IgD-negative memory B cell (primary cell): ENCODE data around the gene DIDO1. TPM values are rescaled to one million over a fixed set of nuclear protein-coding genes. Genes with fewer than 3 reads are reported as not detected.

Experiments used
- H3K27ac Mint-ChIP-seq, 3 donors: one replicate each; pipeline ENCODE4 v1.8.0; 2020 to 2022; ENCODE audit warnings: mild to moderate bottlenecking in 3 of 3, mixed read lengths in 3 of 3, moderate library complexity in 1 of 3
- H3K27me3 Mint-ChIP-seq: one replicate; pipeline ENCODE4 v1.8.0; 2021; ENCODE audit warnings: mixed read lengths
- H3K36me3 Mint-ChIP-seq: one replicate; pipeline ENCODE4 v1.8.0; 2020; ENCODE audit warnings: mild to moderate bottlenecking, mixed read lengths
- H3K4me1 Mint-ChIP-seq, 3 donors: one replicate each; pipeline ENCODE4 v1.8.0; 2020 to 2022; ENCODE audit warnings: mixed read lengths in 3 of 3, mild to moderate bottlenecking in 1 of 3
- H3K4me3 Mint-ChIP-seq, 4 donors: one replicate each; pipeline ENCODE4 v1.8.0; 2020 to 2022; ENCODE audit warnings: mild to moderate bottlenecking in 4 of 4, mixed read lengths in 4 of 4, moderate library complexity in 3 of 4
- H3K9me3 Mint-ChIP-seq, 3 donors: one replicate each; pipeline ENCODE4 v1.8.0; 2020 to 2021; ENCODE audit warnings: mixed read lengths in 3 of 3, mild to moderate bottlenecking in 1 of 3
- polyA plus RNA-seq: library from polyadenylated mRNA; unstranded; fragments of 300-500 nt; fragmentation: Illumina TruSeq; gene quantifications from one replicate; pipeline ENCODE4 v1.2.3, GENCODE V29; 2021

The DIDO1 gene
- polyA plus RNA-seq, 1 donor from 2014 or later = 42.8 TPM

DNA sequence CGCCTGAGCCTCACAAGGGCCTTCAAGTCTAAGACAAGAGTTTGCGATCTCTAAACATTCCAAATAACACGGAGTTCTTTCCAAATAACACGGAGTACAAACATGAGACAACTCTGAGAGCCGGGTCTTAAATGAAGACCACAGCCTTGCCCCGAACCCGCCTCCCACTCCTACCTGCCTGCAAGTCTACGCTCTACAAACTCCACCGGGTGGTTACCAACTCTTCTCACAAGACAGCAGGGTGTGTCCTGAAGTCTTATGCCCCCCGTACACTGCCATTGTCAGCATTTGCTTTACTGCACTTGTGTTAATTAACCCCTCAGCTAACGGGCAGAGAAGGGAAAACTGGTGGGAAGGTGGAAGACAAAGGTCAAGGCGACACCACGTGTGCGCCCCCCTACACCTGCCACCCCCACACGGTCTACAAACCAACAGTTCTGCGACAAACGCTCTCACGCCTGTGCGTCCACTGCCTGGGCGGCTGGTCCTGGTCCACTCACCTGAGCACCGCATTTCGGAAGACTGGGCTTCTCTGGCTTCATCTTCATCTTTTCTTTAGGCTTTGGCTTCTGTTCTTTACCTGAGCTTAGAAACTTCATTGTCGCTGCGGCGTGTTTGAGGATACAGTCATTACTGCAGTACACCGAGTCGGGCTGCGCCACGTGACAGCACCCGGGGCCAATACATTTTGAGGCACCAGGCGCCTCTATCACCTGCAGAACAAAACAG lies 19.5 kb downstream of the DIDO1 start:
- no peak overlapping the region for H3K4me3 Mint-ChIP-seq
- no peaks in the 10 kb centered on the region for H3K27me3 Mint-ChIP-seq
- H3K9me3 Mint-ChIP-seq = no peaks in the 10 kb centered on the region
- peaks cover 0 to 12% (median 8%) of the 10 kb centered on the region in 3 donors for H3K4me1 Mint-ChIP-seq
- peaks cover 5% of the 10 kb centered on the region for H3K36me3 Mint-ChIP-seq
- H3K27ac Mint-ChIP-seq = peak overlapping the region in 1 of 3 donors; percentile 19

DNA sequence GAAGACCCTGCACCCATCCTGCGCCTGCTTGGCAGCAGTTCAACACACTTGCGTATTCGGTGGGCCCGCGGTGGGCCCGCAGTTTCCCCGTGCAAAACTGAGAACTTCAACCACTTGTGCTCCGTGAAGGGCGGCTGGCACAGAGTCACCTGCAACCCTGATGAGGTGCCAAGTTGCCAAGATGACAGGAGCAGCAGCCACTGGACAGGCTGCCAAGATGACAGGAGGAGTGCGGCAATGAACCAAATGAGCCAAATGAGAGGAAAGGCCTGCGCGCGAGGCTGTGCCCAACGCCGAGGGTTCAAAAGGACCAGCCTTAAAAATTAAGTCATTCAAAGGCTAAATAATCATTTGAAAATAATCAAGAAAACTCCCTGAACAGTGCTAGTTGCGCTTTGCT lies 20.1 kb downstream of the DIDO1 start:
- H3K27ac Mint-ChIP-seq = peak overlapping the region in 1 of 3 donors; percentile 91
- no peaks in the 10 kb centered on the region for H3K9me3 Mint-ChIP-seq
- H3K36me3 Mint-ChIP-seq = peaks cover 5% of the 10 kb centered on the region
- no peak overlapping the region for H3K4me3 Mint-ChIP-seq
- no peaks in the 10 kb centered on the region for H3K27me3 Mint-ChIP-seq
- H3K4me1 Mint-ChIP-seq = peaks cover 0 to 12% (median 8%) of the 10 kb centered on the region in 3 donors

DNA sequence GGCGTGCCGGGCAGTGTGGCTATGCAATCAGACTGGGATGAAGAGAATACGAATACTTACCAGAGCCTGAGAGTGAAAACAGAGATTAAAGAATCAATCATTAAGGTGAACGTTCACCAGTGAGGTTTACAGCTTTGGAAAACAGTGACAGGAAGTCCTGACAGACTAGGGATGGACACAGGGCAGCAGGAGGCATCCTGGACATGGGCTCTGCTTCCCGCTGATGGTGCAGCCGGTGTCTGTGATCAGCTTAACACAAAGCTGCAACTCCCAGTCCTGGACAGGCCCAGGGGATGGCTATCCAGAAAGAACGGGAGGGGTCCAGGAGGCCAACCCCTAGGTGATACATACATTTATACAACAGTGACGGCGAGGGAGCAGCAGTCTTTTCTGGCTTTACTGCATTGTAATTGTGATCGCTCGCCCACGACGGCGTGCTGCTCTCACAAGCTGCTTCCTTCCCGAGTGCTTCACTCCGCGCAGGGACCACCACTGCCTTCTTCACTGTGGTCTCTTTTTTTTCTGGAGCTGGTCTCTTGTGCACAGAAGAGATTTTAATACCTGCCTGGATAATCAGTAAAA lies 20.7 kb downstream of the DIDO1 start:
- H3K4me3 Mint-ChIP-seq = no peak overlapping the region
- peaks cover 0 to 13% (median 12%) of the 10 kb centered on the region in 3 donors for H3K4me1 Mint-ChIP-seq
- no peaks in the 10 kb centered on the region for H3K9me3 Mint-ChIP-seq
- peaks cover 5% of the 10 kb centered on the region for H3K36me3 Mint-ChIP-seq
- H3K27me3 Mint-ChIP-seq = no peaks in the 10 kb centered on the region
- peak overlapping the region in 1 of 3 donors; percentile 46 for H3K27ac Mint-ChIP-seq

DNA sequence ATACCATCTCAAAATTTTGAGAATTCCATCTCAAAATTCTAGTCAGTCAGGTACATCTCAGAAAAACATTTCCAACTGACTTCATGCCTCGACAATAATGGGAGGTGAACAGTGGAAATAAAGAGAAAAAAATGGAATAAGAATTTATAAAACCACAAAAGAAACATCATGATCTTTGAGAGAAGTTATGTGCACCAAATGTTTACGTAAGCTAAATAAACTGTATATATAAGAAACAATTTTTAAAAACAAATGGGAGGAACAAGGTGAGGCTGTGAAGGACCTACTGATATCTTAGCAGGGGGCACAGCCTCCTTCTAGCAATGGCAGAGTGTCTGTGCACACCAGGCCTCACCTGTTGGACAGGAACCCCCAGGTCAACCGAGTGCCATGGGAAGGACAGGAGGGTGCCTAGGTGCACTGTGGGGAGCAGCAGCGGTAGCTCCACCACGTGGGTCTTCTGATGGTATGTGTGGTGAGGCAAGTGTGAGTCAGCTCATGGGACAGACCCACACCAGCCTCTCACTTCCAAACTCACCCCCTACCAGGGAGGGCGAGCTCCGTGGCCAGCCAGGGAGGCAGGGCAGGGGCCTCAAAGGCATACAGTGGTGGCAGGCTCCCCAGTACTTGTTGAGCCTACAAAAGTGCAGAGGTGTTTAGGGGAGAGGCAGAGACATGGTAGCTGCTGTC lies 23.2 kb downstream of the DIDO1 start:
- Mint-ChIP-seq H3K36me3 (peaks cover 5% of the 10 kb centered on the region), H3K4me1 (peaks cover 19 to 26% (median 23%) of the 10 kb centered on the region in 3 donors), H3K27ac (no peak overlapping the region), H3K4me3 (no peak overlapping the region), H3K9me3 (no peaks in the 10 kb centered on the region), H3K27me3 (no peaks in the 10 kb centered on the region)

DNA sequence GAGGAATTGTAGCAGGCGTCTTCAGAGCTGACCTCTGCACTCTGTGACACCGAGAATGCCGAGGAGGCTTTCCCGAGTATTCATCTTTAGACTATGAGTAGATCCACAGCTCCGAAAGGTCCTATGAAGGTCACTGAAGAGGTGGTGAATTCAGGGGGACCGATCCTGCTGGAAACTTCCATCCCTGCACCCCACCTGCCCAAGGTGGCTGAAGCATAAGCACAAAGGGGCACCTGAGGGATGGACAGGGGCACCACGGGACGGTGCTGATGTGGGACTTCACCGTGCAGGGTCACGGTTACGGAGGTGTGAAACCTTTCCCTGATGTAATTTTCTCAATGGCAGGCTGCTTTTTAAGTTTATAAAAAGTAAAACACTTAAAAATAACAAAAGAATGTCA lies 24.4 kb downstream of the DIDO1 start:
- H3K4me3 Mint-ChIP-seq = no peak overlapping the region
- H3K4me1 Mint-ChIP-seq = peaks cover 22 to 24% (median 22%) of the 10 kb centered on the region in 3 donors
- no peak overlapping the region for H3K27ac Mint-ChIP-seq
- H3K27me3 Mint-ChIP-seq = no peaks in the 10 kb centered on the region
- H3K9me3 Mint-ChIP-seq = no peaks in the 10 kb centered on the region
- H3K36me3 Mint-ChIP-seq = peaks cover 5% of the 10 kb centered on the region

DNA sequence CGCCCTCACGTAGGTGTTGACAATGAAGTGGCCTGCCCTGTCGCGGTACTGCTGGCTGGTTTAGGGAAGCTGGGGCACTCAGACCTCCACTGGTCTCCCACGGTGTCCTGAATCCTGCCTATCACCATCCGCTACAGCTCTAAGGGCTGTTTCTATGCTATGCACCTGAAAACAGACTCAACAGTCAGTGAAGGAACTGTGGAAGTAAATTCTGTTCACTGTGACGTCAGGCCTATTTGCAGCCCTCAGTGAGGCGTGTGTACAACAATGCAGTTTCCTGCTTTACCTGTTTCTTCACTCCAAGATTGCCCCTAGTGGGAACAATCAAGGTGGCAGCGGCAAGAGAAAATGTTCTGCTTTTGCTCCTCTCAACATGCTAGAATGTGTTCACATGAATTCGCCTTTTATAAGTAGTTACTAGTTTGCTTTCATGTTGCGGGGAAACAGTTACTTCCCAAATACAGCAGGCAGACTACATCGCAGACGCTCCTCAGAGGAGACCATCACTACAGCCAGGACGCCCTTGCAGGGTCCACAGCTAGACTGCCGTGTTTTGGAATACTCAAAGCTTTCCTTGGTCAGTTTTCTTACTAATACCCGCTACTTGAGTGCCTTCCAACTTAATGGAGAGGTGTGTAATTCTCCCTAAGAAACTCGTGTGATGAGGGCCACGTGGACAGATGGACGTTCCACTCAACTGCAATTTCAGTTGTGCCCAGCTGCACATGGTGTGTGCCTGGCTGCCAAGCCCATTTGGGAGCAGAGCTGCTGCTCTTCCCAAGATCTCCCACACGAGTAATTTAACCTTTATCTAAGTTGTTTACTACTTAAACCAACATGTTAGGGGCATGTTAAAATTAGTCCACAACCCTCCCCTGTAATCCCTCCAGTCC lies 25.4 kb downstream of the DIDO1 start:
- Mint-ChIP-seq H3K4me1 (peaks cover 22 to 24% (median 22%) of the 10 kb centered on the region in 3 donors), H3K27me3 (no peaks in the 10 kb centered on the region), H3K36me3 (peaks cover 6% of the 10 kb centered on the region), H3K9me3 (no peaks in the 10 kb centered on the region), H3K27ac (peak overlapping the region; percentile 65 to 79 (median 65)), H3K4me3 (peak overlapping the region in 2 of 4 donors; percentile 17 to 27)

DNA sequence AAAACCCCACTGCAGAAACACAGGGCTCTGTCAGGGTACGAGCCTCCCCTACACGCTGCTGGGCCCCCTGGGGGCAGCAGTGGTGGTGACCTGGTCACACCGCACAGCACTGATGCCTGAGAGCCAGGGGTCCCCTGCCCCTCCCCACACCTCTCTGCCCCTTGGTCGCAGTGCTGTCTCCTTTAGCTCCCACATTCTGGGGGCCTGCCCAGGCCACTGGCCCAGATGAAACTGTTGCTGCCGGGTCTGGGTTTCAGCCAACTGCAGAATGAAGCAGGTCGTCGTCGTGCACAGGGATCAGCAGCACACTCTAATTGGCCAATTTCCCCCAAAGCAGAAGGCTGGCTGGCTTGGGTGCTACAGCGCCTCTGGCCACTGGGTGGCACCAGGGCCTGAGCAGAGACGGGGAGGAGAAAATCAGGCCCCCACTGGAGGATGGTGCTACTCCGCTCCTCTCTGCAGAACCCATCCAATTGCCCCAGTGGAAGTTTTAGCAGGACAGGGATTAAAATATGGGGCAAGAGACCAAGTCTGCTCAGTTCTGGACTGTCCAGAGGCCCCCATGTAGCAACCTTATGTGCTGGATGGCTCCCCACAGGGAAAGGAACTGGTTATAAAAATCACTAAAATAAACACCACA lies 26.1 kb downstream of the DIDO1 start:
- H3K27ac Mint-ChIP-seq = peak overlapping the region; percentile 65 to 79 (median 65)
- H3K4me3 Mint-ChIP-seq = peak overlapping the region in 2 of 4 donors; percentile 53 to 54
- H3K27me3 Mint-ChIP-seq = no peaks in the 10 kb centered on the region
- peaks cover 8% of the 10 kb centered on the region for H3K36me3 Mint-ChIP-seq
- H3K4me1 Mint-ChIP-seq = peaks cover 21 to 25% (median 22%) of the 10 kb centered on the region in 3 donors
- no peaks in the 10 kb centered on the region for H3K9me3 Mint-ChIP-seq

DNA sequence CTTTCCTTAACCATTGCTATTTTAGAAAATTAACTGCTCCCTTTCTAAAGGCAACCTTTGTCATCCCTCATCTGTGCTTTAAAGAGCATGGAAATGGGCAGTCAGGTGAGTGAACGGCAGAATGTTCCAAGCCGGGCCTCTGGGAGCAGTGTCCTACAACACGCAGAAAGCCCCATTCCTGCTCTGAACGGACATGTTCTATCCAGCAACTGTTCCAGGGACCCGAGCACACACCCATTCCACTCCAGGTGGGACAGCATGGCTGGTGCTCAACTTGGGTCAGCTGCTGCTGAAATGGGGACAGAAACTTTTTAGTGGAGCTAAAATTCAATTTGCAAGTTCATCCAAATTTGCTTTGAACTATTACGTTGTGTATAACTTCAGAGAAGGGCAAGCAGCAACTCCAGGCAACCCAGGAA lies 26.7 kb downstream of the DIDO1 start:
- H3K27me3 Mint-ChIP-seq = no peaks in the 10 kb centered on the region
- peak overlapping the region in 2 of 4 donors; percentile 7 to 54 for H3K4me3 Mint-ChIP-seq
- H3K36me3 Mint-ChIP-seq = peaks cover 4% of the 10 kb centered on the region
- peaks cover 21 to 25% (median 22%) of the 10 kb centered on the region in 3 donors for H3K4me1 Mint-ChIP-seq
- no peaks in the 10 kb centered on the region for H3K9me3 Mint-ChIP-seq
- H3K27ac Mint-ChIP-seq = peak overlapping the region; percentile 65 to 79 (median 65)

DNA sequence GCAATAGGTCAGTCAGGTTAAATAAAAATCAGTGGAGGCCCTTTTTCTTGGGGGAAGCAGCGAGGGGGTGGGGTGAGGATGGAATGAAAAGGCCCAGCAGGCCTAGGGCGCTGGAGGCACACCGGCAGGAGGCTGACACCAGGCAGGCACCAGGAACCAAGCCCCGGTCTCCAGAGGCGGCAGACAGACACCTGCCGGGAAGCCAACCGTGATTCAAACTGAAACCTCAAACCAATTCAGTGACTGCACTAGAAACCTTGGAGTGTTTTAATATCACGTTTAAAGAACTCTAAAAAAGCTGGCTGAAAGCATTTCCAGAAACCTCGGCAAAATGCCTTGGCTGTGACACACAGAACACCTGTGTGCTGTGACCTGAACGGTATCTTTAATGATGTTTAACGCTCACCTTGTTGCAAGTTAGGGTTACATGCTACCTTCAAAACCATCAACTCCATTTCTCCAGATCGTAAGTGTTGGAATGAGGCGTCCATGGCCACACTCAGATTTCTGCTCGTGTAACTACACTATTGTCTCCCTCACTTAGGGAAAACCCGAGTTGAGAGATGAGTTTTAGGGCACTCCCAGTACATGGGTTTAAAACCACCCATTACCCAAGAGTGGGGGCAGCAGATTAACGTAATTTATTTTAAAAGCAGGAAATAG lies 27.2 kb downstream of the DIDO1 start:
- Mint-ChIP-seq H3K27ac (peak overlapping the region in 2 of 3 donors; percentile 45 to 90), H3K4me1 (peaks cover 21 to 25% (median 22%) of the 10 kb centered on the region in 3 donors), H3K4me3 (peak overlapping the region in 3 of 4 donors; percentile 7 to 79 (median 20)), H3K9me3 (no peaks in the 10 kb centered on the region), H3K27me3 (no peaks in the 10 kb centered on the region), H3K36me3 (peaks cover 4% of the 10 kb centered on the region)

DNA sequence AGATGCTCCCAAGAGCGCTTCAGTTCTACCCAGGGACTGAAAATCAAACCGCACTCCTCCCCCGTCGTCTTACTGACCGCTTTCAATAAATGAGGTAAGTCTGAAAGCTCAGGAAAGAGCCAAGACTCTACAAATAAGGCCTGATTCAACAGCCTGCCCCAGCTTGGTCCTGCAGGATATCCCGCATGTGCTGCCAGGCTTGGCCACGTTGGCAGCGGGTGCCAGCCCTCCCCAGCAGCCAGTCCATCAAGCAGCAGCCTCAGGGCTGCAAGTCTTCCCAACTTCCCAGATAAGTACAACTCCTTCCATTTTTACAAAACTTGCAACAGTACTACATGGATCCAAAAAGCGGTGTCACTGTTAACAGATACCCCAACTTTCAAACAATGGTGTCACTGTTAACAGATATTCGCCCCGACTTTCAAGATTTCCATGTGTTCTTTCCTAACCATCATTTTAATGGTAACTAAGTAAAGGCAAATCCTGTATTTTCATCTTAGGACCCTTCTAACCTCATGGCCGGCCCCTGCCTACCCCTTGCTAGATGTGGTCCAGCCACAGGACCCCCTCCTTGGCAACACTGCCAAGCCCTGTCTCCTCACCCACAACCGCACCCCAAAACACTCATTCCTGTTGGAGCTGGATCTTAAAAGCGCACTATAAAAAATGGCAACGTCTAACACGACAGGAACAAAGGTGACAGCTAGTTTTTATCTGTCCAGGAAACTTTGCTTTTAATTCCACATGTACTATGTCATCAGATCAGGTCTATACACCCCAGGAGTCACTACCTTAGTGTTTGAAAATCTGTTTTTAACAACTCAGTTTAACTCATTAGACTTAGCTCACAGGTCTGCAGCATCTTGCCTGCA lies 28.0 kb downstream of the DIDO1 start:
- Mint-ChIP-seq H3K4me1 (peaks cover 21 to 25% (median 22%) of the 10 kb centered on the region in 3 donors), H3K4me3 (peak overlapping the region in 1 of 4 donors; percentile 20), H3K9me3 (no peaks in the 10 kb centered on the region), H3K36me3 (peaks cover 4% of the 10 kb centered on the region), H3K27ac (peak overlapping the region; percentile 45 to 90 (median 64)), H3K27me3 (no peaks in the 10 kb centered on the region)

DNA sequence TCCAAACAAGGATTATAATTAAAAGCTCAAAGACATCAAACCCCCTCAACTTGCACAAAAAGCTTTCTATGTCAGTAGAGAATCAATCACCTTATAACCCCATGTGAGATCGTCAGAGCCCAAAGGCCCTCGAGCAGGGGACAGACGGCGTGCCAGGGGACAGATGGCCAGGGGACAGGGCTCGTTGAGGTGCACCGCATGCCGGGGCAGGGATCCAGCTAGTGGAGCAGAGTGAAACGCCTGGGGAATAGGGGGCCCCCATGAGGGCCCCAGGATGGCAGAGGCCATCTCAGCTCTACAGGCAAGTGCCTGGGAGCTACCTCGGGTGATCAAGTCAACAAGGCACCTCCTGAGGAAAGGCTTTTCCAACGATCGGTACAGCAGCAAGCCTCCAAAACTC lies 28.6 kb downstream of the DIDO1 start:
- Mint-ChIP-seq H3K27ac (peak overlapping the region in 1 of 3 donors; percentile 90), H3K4me1 (peaks cover 21 to 25% (median 22%) of the 10 kb centered on the region in 3 donors), H3K9me3 (no peaks in the 10 kb centered on the region), H3K4me3 (no peak overlapping the region), H3K36me3 (peaks cover 4% of the 10 kb centered on the region), H3K27me3 (no peaks in the 10 kb centered on the region)

DNA sequence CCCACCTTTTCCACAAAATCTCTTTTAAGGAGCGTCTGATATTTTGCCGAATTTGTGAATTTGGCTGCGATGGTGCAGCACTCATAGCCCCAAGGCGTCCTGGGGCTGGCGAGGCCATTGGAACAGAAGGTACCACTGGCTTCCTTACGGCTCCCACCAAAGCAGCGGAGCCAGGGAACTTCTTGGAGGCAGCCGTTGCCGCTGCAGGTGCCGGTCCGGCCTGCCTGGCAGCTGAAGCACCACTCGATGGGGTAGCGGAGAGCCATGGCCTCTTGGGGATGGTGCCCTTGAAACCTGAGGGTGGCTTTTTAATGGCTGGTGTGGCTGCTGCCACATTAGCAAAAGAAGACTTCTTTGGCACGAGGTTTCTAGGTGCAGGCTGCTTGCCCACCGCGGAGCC lies 29.8 kb downstream of the DIDO1 start:
- no peaks in the 10 kb centered on the region for H3K27me3 Mint-ChIP-seq
- no peaks in the 10 kb centered on the region for H3K9me3 Mint-ChIP-seq
- H3K27ac Mint-ChIP-seq = no peak overlapping the region
- no peak overlapping the region for H3K4me3 Mint-ChIP-seq
- peaks cover 21 to 25% (median 22%) of the 10 kb centered on the region in 3 donors for H3K4me1 Mint-ChIP-seq
- H3K36me3 Mint-ChIP-seq = peaks cover 4% of the 10 kb centered on the region

DNA sequence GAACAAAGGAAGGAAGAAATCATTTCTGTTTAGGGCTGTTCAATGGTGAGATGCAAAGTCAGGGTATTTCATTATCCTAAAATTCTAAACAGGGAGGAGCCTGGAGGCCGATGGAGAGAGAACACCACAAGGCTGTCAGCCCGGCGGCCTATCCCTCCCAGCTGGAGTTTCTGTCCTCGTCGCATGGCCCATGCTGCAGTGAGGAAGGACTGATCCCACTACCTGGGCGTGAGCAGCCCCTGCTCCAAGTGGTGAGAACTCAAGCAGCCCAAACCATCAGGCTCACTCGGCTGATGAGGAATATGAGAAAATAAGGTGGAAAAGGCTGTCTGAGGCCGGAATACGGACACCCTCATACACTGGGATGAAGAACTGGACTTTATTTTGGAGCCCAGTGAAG lies 30.8 kb downstream of the DIDO1 start:
- peaks cover 16 to 23% (median 22%) of the 10 kb centered on the region in 3 donors for H3K4me1 Mint-ChIP-seq
- no peaks in the 10 kb centered on the region for H3K9me3 Mint-ChIP-seq
- peaks cover 4% of the 10 kb centered on the region for H3K36me3 Mint-ChIP-seq
- no peaks in the 10 kb centered on the region for H3K27me3 Mint-ChIP-seq
- H3K4me3 Mint-ChIP-seq = no peak overlapping the region
- H3K27ac Mint-ChIP-seq = no peak overlapping the region
